H9 (cell line): ENCODE data around the gene GAS2. TPM values are rescaled to one million over a fixed set of nuclear protein-coding genes. Genes with fewer than 3 reads are reported as not detected.

Source experiments
- DNase-seq: peaks from one replicate; pipeline ENCODE4 v3.0.0-alpha.2; 2017
- H2AFZ ChIP-seq: one replicate; pipeline ENCODE4 v1.6.1; 2013; ENCODE audit warnings: mild to moderate bottlenecking, low read length, control low read depth, moderate library complexity
- H2AK5ac ChIP-seq: 2 replicates; pipeline ENCODE4 v1.6.1; 2013; ENCODE audit warnings: low read length, control low read depth, mixed read lengths; ENCODE audit not compliant: insufficient read length
- H2BK120ac ChIP-seq: one replicate; pipeline ENCODE4 v1.6.1; 2013; ENCODE audit warnings: low read depth, mild to moderate bottlenecking, low read length, control low read depth, inconsistent platforms; ENCODE audit not compliant: poor library complexity, severe bottlenecking
- H2BK12ac ChIP-seq: 2 replicates; pipeline ENCODE4 v1.6.1; 2013; ENCODE audit warnings: low read length, control low read depth, mixed read lengths, low read depth; ENCODE audit not compliant: insufficient read length
- H2BK15ac ChIP-seq: 2 replicates; pipeline ENCODE4 v1.6.1; 2013; ENCODE audit warnings: low read depth, low read length, control low read depth
- H2BK20ac ChIP-seq: one replicate; pipeline ENCODE4 v1.6.1; 2013; ENCODE audit warnings: low read depth, mild to moderate bottlenecking, low read length, control low read depth, inconsistent platforms; ENCODE audit not compliant: poor library complexity, severe bottlenecking
- H2BK5ac ChIP-seq: 2 replicates; pipeline ENCODE4 v1.6.1; 2013; ENCODE audit warnings: low read length, control low read depth, mixed read lengths; ENCODE audit not compliant: insufficient read length
- H3K14ac ChIP-seq: 2 replicates; pipeline ENCODE4 v1.6.1; 2013; ENCODE audit warnings: low read length, control low read depth; ENCODE audit not compliant: insufficient read depth
- H3K18ac ChIP-seq: 2 replicates; pipeline ENCODE4 v1.6.1; 2013; ENCODE audit warnings: low read depth, mild to moderate bottlenecking, mixed read lengths, low read length, control low read depth; ENCODE audit not compliant: insufficient read length
- H3K23ac ChIP-seq: 2 replicates; pipeline ENCODE4 v1.6.1; 2013; ENCODE audit warnings: low read length, control low read depth, mixed read lengths, low read depth; ENCODE audit not compliant: insufficient read length
- H3K23me2 ChIP-seq: 2 replicates; pipeline ENCODE4 v1.6.1; 2013; ENCODE audit warnings: low read depth, mild to moderate bottlenecking, mixed read lengths, low read length, control low read depth; ENCODE audit not compliant: insufficient read length, poor library complexity, severe bottlenecking
- H3K27ac ChIP-seq: 2 replicates; pipeline ENCODE4 v1.5.1; 2013; ENCODE audit warnings: low read length, control low read depth, mixed read lengths, low read depth; ENCODE audit not compliant: insufficient read length
- H3K27me3 ChIP-seq: 2 replicates; pipeline ENCODE4 v1.6.1; 2013; ENCODE audit warnings: low read length, control low read depth, inconsistent platforms; ENCODE audit not compliant: insufficient read depth
- H3K4ac ChIP-seq: 2 replicates; pipeline ENCODE4 v1.6.1; 2013; ENCODE audit warnings: low read depth, mild to moderate bottlenecking, control low read depth, inconsistent platforms, low read length, moderate library complexity
- H3K4me1 ChIP-seq: 2 replicates; pipeline ENCODE4 v1.6.1; 2013; ENCODE audit warnings: low read length, control low read depth, inconsistent platforms; ENCODE audit not compliant: insufficient read depth
- H3K4me2 ChIP-seq: 2 replicates; pipeline ENCODE4 v1.6.1; 2013; ENCODE audit warnings: low read length, control low read depth, mixed read lengths; ENCODE audit not compliant: insufficient read length, insufficient read depth
- H3K56ac ChIP-seq: 2 replicates; pipeline ENCODE4 v1.6.1; 2013; ENCODE audit warnings: low read depth, mild to moderate bottlenecking, mixed read lengths, low read length, control low read depth; ENCODE audit not compliant: insufficient read length
- H3K79me1 ChIP-seq: 2 replicates; pipeline ENCODE4 v1.6.1; 2013; ENCODE audit warnings: low read depth, mild to moderate bottlenecking, moderate library complexity, low read length, control low read depth, inconsistent platforms; ENCODE audit not compliant: insufficient read depth, poor library complexity, severe bottlenecking
- H3K79me2 ChIP-seq: 2 replicates; pipeline ENCODE4 v1.6.1; 2013; ENCODE audit warnings: low read length, control low read depth, inconsistent platforms; ENCODE audit not compliant: insufficient read depth
- H3K9ac ChIP-seq: 2 replicates; pipeline ENCODE4 v1.6.1; 2013; ENCODE audit warnings: low read length, control low read depth, mixed read lengths; ENCODE audit not compliant: insufficient read length; ENCODE audit errors: extremely low read depth
- H3K9me3 ChIP-seq: one replicate; pipeline ENCODE4 v1.6.1; 2013; ENCODE audit warnings: low read depth, low read length, inconsistent platforms; ENCODE audit not compliant: control insufficient read depth
- H3T11ph ChIP-seq: one replicate; pipeline ENCODE4 v1.6.1; 2013; ENCODE audit warnings: mild to moderate bottlenecking, low read length, control low read depth, inconsistent platforms
- H4K20me1 ChIP-seq: one replicate; pipeline ENCODE4 v1.6.1; 2013; ENCODE audit not compliant: control insufficient read depth, insufficient read length, insufficient read depth
- H4K5ac ChIP-seq: 2 replicates; pipeline ENCODE4 v1.6.1; 2013; ENCODE audit warnings: low read depth, mild to moderate bottlenecking, mixed read lengths, low read length, control low read depth; ENCODE audit not compliant: insufficient read length
- H4K8ac ChIP-seq: replicated peaks from 2 replicates; pipeline ENCODE4 v1.6.1; 2013; ENCODE audit warnings: low read length, control low read depth, mixed read lengths, low read depth; ENCODE audit not compliant: insufficient read length
- H4K91ac ChIP-seq: 2 replicates; pipeline ENCODE4 v1.6.1; 2013; ENCODE audit warnings: low read depth, mild to moderate bottlenecking, moderate library complexity, mixed read lengths, low read length, control low read depth; ENCODE audit not compliant: insufficient read length
- H3K27ac Mint-ChIP-seq, 3 experiments: 2 replicates in 2 of 3; 3 replicates in 1 of 3; pipeline ENCODE4 v1.8.0; 2020 to 2021; ENCODE audit warnings: mixed read lengths in 3 of 3, mild to moderate bottlenecking in 1 of 3, moderate library complexity in 1 of 3
- H3K27me3 Mint-ChIP-seq: 2 replicates; pipeline ENCODE4 v1.8.0; 2021; ENCODE audit warnings: low read depth, mild to moderate bottlenecking, moderate library complexity, mixed read lengths
- H3K36me3 Mint-ChIP-seq, 3 experiments: 2 replicates in 2 of 3; 3 replicates in 1 of 3; pipeline ENCODE4 v1.8.0; 2020 to 2021; ENCODE audit warnings: low read depth in 3 of 3, mixed read lengths in 3 of 3; ENCODE audit not compliant: insufficient read depth in 1 of 3
- H3K4me1 Mint-ChIP-seq, 2 experiments: 2 replicates each; pipeline ENCODE4 v1.8.0; 2020; ENCODE audit warnings: mixed read lengths in 2 of 2
- H3K4me3 Mint-ChIP-seq, 2 experiments: 2 replicates in 1 of 2; 3 replicates in 1 of 2; pipeline ENCODE4 v1.8.0; 2020 to 2021; ENCODE audit warnings: mild to moderate bottlenecking in 2 of 2, mixed read lengths in 2 of 2, moderate library complexity in 1 of 2
- H3K9me3 Mint-ChIP-seq, 2 experiments: 2 replicates in 1 of 2; 3 replicates in 1 of 2; pipeline ENCODE4 v1.8.0; 2020; ENCODE audit warnings: mild to moderate bottlenecking in 2 of 2, mixed read lengths in 2 of 2, moderate library complexity in 1 of 2
- WGBS: extraction: QIAGEN DNeasy Blood & Tissue Kit; methylation state at CpG from one replicate; pipeline ENCODE4 v1.1.7; 2013; ENCODE audit warnings: missing lambda C conversion rate, low lambda C conversion rate, mixed read lengths; ENCODE audit not compliant: insufficient read length; ENCODE audit errors: extremely low coverage; 5-methylcytosine and 5-hydroxymethylcytosine counted together
- total RNA-seq: library from RNA; stranded (reverse); gene quantifications from 2 replicates; pipeline ENCODE4 v1.2.1, GENCODE V29; 2021
- TF ChIP-seq, protein P1 (sequence below): fragments of 200-600 bp; sonication (generic); conservative IDR thresholded peaks from 3 replicates; pipeline ENCODE4 v1.8.0; 2021; ENCODE audit warnings: antibody characterized with exemption, mild to moderate bottlenecking

GAS2 gene
- total RNA-seq, 1 experiment from 2014 or later: 1.7 TPM

- Mint-ChIP-seq H3K27me3 (no peaks in the 10 kb centered on the region), H3K4me1 (peaks cover 0 to 5% of the 10 kb centered on the region in 2 experiments; a peak in 2 of 4 replicates), H3K4me3 (no peak overlapping the region), H3K36me3 (no peaks in the 10 kb centered on the region), H3K9me3 (no peaks in the 10 kb centered on the region), H3K27ac (no peak overlapping the region)
- no peak overlapping the region for H2BK5ac ChIP-seq
- H2BK20ac ChIP-seq: no peak overlapping the region
- no peak overlapping the region for H3K4me2 ChIP-seq
- no peak overlapping the region for H4K5ac ChIP-seq
- DNase-seq: no peak
- H4K20me1 ChIP-seq: no peaks in the 10 kb centered on the region
- no peak overlapping the region for H3K4ac ChIP-seq
- no peaks in the 10 kb centered on the region for H3K4me1 ChIP-seq
- no peak overlapping the region for H3K14ac ChIP-seq
- no peak overlapping the region for H3K27ac ChIP-seq
- H4K91ac ChIP-seq: no peak overlapping the region
- no peak overlapping the region for H3K9ac ChIP-seq
- H3K9me3 ChIP-seq: no peaks in the 10 kb centered on the region
- H3T11ph ChIP-seq: no peak overlapping the region
- no peaks in the 10 kb centered on the region for H3K79me1 ChIP-seq
- no peak overlapping the region for H3K18ac ChIP-seq
- no peak overlapping the region for H2BK120ac ChIP-seq
- TF ChIP-seq, protein P1, sequence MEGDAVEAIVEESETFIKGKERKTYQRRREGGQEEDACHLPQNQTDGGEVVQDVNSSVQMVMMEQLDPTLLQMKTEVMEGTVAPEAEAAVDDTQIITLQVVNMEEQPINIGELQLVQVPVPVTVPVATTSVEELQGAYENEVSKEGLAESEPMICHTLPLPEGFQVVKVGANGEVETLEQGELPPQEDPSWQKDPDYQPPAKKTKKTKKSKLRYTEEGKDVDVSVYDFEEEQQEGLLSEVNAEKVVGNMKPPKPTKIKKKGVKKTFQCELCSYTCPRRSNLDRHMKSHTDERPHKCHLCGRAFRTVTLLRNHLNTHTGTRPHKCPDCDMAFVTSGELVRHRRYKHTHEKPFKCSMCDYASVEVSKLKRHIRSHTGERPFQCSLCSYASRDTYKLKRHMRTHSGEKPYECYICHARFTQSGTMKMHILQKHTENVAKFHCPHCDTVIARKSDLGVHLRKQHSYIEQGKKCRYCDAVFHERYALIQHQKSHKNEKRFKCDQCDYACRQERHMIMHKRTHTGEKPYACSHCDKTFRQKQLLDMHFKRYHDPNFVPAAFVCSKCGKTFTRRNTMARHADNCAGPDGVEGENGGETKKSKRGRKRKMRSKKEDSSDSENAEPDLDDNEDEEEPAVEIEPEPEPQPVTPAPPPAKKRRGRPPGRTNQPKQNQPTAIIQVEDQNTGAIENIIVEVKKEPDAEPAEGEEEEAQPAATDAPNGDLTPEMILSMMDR: no peak
- no peak overlapping the region for H2BK15ac ChIP-seq
- no peak overlapping the region for H2AK5ac ChIP-seq
- no CpG with 5 or more reads among the region's 5 CpGs for WGBS
- H3K27me3 ChIP-seq: no peaks in the 10 kb centered on the region
- no peaks in the 10 kb centered on the region for H3K23me2 ChIP-seq
- no peak overlapping the region for H4K8ac ChIP-seq
- no peak overlapping the region for H2AFZ ChIP-seq
- H3K79me2 ChIP-seq: no peaks in the 10 kb centered on the region
- H3K56ac ChIP-seq: no peak overlapping the region
- H3K23ac ChIP-seq: no peak overlapping the region
- no peak overlapping the region for H2BK12ac ChIP-seq
These were observed 108.8 kb downstream of the GAS2 start for GRCh38 chr11:22775248-22775647.
